Neural cell (in vitro differentiated cells): ENCODE results near the gene STON2. TPM values are rescaled to one million over a fixed set of nuclear protein-coding genes. Genes with fewer than 3 reads are reported as not detected.

Source experiments
- H2AFZ ChIP-seq: fragments of 200-600, 300-800 bp; sonication (generic), shearing (Covaris generic); 2 replicates; pipeline ENCODE4 v1.6.0; 2014; ENCODE audit warnings: low read depth, mild to moderate bottlenecking, antibody characterized with exemption, low read length, moderate library complexity
- H3F3A ChIP-seq: fragments of 200-600 bp; shearing (Covaris generic); 2 replicates; pipeline ENCODE4 v1.6.1; 2016; ENCODE audit warnings: mild to moderate bottlenecking, moderate library complexity, mixed read lengths, antibody characterized with exemption, low read length; ENCODE audit not compliant: insufficient read depth, poor library complexity, severe bottlenecking
- H3K27ac ChIP-seq: fragments of 200-600, 300-800 bp; sonication (generic), shearing (Covaris generic); 2 replicates; pipeline ENCODE4 v1.5.1; 2014; ENCODE audit warnings: mild to moderate bottlenecking, low read length, moderate library complexity
- H3K27me3 ChIP-seq: fragments of 300-800, 200-600 bp; sonication (generic), shearing (Covaris generic); 2 replicates; pipeline ENCODE4 v1.6.0; 2014; ENCODE audit warnings: mild to moderate bottlenecking, low read depth, low read length, moderate library complexity; ENCODE audit not compliant: insufficient read depth
- H3K36me3 ChIP-seq: fragments of 300-800, 200-600 bp; sonication (generic), shearing (Covaris generic); 2 replicates; pipeline ENCODE4 v1.5.1; 2014; ENCODE audit warnings: mild to moderate bottlenecking, antibody characterized with exemption, low read length, moderate library complexity; ENCODE audit not compliant: insufficient read depth
- H3K4me2 ChIP-seq: fragments of 300-800, 200-600 bp; sonication (generic), shearing (Covaris generic); 2 replicates; pipeline ENCODE4 v1.6.0; 2014; ENCODE audit warnings: mild to moderate bottlenecking, low read length
- H3K4me3 ChIP-seq: fragments of 300-800, 200-600 bp; sonication (generic), shearing (Covaris generic); 2 replicates; pipeline ENCODE4 v1.5.1; 2014; ENCODE audit warnings: mild to moderate bottlenecking, low read length, moderate library complexity
- H3K79me2 ChIP-seq: fragments of 200-600 bp; shearing (Covaris generic); replicated peaks from 2 replicates; pipeline ENCODE4 v1.6.0; 2014; ENCODE audit warnings: mild to moderate bottlenecking, low read length, moderate library complexity; ENCODE audit not compliant: insufficient read depth
- H3K9ac ChIP-seq: fragments of 300-800, 200-600 bp; sonication (generic), shearing (Covaris generic); 2 replicates; pipeline ENCODE4 v1.6.1; 2016; ENCODE audit warnings: mild to moderate bottlenecking, low read length, mixed read lengths
- H3K9me2 ChIP-seq: fragments of 200-600 bp; shearing (Covaris generic); 2 replicates; pipeline ENCODE4 v1.6.1; 2016; ENCODE audit warnings: mild to moderate bottlenecking, low read length, mixed read lengths; ENCODE audit not compliant: insufficient read depth
- H3K9me3 ChIP-seq: fragments of 200-600, 300-800 bp; sonication (generic), shearing (Covaris generic); 2 replicates; pipeline ENCODE4 v1.6.1; 2016; ENCODE audit warnings: mild to moderate bottlenecking, mixed run types, low read length, moderate library complexity, mixed read lengths
- H4K20me1 ChIP-seq: fragments of 200-600 bp; shearing (Covaris generic); 2 replicates; pipeline ENCODE4 v1.6.1; 2016; ENCODE audit warnings: mild to moderate bottlenecking, mixed run types; ENCODE audit not compliant: insufficient read depth
- EP300 ChIP-seq: fragments of 450-650 bp; conservative IDR thresholded peaks from 2 replicates; pipeline ENCODE4 v1.6.1; 2014; ENCODE audit warnings: antibody characterized with exemption, mild to moderate bottlenecking, moderate library complexity; ENCODE audit not compliant: poor library complexity, severe bottlenecking
- EZH2 ChIP-seq: fragments of 200-600, 300-800 bp; shearing (Covaris generic), sonication (generic); IDR thresholded peaks from 2 replicates; pipeline ENCODE4 v1.6.1; 2014; ENCODE audit warnings: antibody characterized with exemption, low read length, borderline replicate concordance, mild to moderate bottlenecking; ENCODE audit not compliant: insufficient read depth, poor library complexity, severe bottlenecking
- MXI1 ChIP-seq: fragments of 450-650 bp; conservative IDR thresholded peaks from 2 replicates; pipeline ENCODE4 v1.6.1; 2014; ENCODE audit warnings: antibody characterized with exemption, mild to moderate bottlenecking; ENCODE audit not compliant: poor library complexity, severe bottlenecking
- POLR2AphosphoS5 ChIP-seq: IDR thresholded peaks from 2 replicates; pipeline ENCODE4 v1.6.1; 2012
- RAD21 ChIP-seq: fragments of 450-650 bp; conservative IDR thresholded peaks from 2 replicates; pipeline ENCODE4 v1.6.1; 2014; ENCODE audit warnings: antibody characterized with exemption, mild to moderate bottlenecking, moderate library complexity
- SMC3 ChIP-seq: fragments of 450-650 bp; conservative IDR thresholded peaks from 2 replicates; pipeline ENCODE4 v1.6.1; 2014; ENCODE audit warnings: antibody characterized with exemption, mild to moderate bottlenecking, moderate library complexity; ENCODE audit not compliant: poor library complexity
- TAF1 ChIP-seq: IDR thresholded peaks from 2 replicates; pipeline ENCODE4 v1.6.1; 2012; ENCODE audit warnings: low read depth
- polyA plus RNA-seq: library from polyadenylated mRNA; depleted of rRNA; stranded (reverse); fragments of >200 nt; gene quantifications from 2 replicates; pipeline ENCODE4 v1.2.3, GENCODE V29; 2014
- TF ChIP-seq, protein P1 (sequence below): IDR thresholded peaks from 2 replicates; pipeline ENCODE4 v1.6.1; 2012; ENCODE audit warnings: borderline replicate concordance
- TF ChIP-seq, protein P2 (sequence below): fragments of 450-650 bp; IDR thresholded peaks from 2 replicates; pipeline ENCODE4 v1.5.1; 2014; ENCODE audit warnings: antibody characterized with exemption, mild to moderate bottlenecking, moderate library complexity; ENCODE audit not compliant: poor library complexity, severe bottlenecking

STON2 gene
- polyA plus RNA-seq, 1 donor from 2014 or later = 11.3 TPM

DNA sequence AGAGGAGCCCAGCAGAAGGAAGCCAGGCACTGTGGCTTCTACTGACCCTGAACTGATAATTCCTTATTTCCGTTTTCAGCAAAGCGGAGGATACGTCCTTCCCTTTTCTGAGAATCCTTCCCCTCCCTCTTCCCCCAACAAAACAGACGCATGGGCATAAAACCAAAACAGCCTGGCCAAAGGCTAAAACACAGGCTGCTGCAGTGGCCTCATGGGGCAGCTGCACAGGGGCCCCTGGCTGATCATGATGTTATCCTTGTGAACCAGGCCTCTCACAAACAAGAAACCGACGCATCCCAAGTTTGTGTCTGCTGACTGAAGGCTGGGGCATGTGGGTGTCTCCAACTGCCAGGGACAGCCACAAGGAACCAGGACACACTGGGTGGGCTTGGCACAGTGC lies 23.4 kb upstream of the STON2 start:
- H3K36me3 ChIP-seq = no peaks in the 10 kb centered on the region
- H2AFZ ChIP-seq = no peak overlapping the region
- TF ChIP-seq RAD21 (no peak), EP300 (no peak), EZH2 (no peak), SMC3 (no peak), TAF1 (no peak), POLR2AphosphoS5 (no peak), MXI1 (no peak)
- TF ChIP-seq, protein P1, sequence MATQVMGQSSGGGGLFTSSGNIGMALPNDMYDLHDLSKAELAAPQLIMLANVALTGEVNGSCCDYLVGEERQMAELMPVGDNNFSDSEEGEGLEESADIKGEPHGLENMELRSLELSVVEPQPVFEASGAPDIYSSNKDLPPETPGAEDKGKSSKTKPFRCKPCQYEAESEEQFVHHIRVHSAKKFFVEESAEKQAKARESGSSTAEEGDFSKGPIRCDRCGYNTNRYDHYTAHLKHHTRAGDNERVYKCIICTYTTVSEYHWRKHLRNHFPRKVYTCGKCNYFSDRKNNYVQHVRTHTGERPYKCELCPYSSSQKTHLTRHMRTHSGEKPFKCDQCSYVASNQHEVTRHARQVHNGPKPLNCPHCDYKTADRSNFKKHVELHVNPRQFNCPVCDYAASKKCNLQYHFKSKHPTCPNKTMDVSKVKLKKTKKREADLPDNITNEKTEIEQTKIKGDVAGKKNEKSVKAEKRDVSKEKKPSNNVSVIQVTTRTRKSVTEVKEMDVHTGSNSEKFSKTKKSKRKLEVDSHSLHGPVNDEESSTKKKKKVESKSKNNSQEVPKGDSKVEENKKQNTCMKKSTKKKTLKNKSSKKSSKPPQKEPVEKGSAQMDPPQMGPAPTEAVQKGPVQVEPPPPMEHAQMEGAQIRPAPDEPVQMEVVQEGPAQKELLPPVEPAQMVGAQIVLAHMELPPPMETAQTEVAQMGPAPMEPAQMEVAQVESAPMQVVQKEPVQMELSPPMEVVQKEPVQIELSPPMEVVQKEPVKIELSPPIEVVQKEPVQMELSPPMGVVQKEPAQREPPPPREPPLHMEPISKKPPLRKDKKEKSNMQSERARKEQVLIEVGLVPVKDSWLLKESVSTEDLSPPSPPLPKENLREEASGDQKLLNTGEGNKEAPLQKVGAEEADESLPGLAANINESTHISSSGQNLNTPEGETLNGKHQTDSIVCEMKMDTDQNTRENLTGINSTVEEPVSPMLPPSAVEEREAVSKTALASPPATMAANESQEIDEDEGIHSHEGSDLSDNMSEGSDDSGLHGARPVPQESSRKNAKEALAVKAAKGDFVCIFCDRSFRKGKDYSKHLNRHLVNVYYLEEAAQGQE = no peak
- TF ChIP-seq, protein P2, sequence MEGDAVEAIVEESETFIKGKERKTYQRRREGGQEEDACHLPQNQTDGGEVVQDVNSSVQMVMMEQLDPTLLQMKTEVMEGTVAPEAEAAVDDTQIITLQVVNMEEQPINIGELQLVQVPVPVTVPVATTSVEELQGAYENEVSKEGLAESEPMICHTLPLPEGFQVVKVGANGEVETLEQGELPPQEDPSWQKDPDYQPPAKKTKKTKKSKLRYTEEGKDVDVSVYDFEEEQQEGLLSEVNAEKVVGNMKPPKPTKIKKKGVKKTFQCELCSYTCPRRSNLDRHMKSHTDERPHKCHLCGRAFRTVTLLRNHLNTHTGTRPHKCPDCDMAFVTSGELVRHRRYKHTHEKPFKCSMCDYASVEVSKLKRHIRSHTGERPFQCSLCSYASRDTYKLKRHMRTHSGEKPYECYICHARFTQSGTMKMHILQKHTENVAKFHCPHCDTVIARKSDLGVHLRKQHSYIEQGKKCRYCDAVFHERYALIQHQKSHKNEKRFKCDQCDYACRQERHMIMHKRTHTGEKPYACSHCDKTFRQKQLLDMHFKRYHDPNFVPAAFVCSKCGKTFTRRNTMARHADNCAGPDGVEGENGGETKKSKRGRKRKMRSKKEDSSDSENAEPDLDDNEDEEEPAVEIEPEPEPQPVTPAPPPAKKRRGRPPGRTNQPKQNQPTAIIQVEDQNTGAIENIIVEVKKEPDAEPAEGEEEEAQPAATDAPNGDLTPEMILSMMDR = no peak
- no peaks in the 10 kb centered on the region for H3K79me2 ChIP-seq
- no peak overlapping the region for H3K4me3 ChIP-seq
- H3K9me2 ChIP-seq = no peaks in the 10 kb centered on the region
- no peak overlapping the region for H3K27ac ChIP-seq
- H3K9me3 ChIP-seq = no peaks in the 10 kb centered on the region
- H3K9ac ChIP-seq = no peak overlapping the region
- no peak overlapping the region for H3K4me2 ChIP-seq
- H3K27me3 ChIP-seq = no peaks in the 10 kb centered on the region
- H4K20me1 ChIP-seq = no peaks in the 10 kb centered on the region
- no peaks in the 10 kb centered on the region for H3F3A ChIP-seq

DNA sequence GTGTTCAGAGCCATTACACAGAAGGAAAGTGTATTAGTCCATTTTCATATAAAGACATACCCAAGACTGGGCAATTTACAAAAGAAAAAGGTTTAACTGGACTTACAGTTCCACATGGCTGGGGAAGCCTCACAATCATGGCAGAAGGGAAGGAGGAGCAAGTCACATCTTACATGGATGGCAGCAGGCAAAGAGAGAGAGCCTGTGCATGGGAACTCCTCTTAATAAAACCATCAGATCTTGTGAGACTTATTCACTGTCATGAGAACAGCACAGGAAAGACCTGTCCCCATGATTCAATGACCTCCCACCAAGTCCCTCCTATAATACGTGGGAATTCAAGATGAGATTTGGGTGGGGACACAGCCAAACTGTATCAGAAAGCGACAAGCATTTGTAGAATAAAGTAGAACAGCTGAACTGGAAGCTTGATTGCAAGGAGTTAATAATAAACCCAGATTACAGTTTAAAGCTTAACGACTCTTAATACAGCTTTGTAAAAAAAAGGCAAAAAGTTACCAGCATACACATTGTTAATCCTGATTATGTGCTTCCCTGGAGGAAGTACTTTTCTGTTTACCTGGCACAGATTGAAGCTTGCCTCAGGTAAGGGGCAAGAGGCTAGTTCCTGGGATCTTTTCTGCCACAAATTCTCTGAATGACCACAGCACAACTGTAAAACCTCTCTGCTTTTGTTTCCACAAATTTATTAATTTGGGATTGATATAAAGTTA lies 18.1 kb upstream of the STON2 start:
- TF ChIP-seq EZH2 (no peak), EP300 (no peak), TAF1 (no peak), POLR2AphosphoS5 (no peak), MXI1 (no peak), SMC3 (no peak)
- TF ChIP-seq, protein P1 = no peak
- Histone ChIP-seq H3K79me2 (no peaks in the 10 kb centered on the region), H3K27ac (no peak overlapping the region)

More for the DNA sequence above, 18.1 kb upstream of the STON2 start:
- no peak overlapping the region for H2AFZ ChIP-seq
- no peaks in the 10 kb centered on the region for H3K9me3 ChIP-seq
- no peaks in the 10 kb centered on the region for H3K27me3 ChIP-seq
- no peaks in the 10 kb centered on the region for H3K9me2 ChIP-seq
- no peak overlapping the region for H3K4me3 ChIP-seq
- no peak overlapping the region for H3K9ac ChIP-seq
- no peaks in the 10 kb centered on the region for H4K20me1 ChIP-seq
- H3K4me2 ChIP-seq = no peak overlapping the region
- H3K36me3 ChIP-seq = no peaks in the 10 kb centered on the region
- H3F3A ChIP-seq = no peaks in the 10 kb centered on the region
